Osteoblast (primary cell): Measurements from ENCODE around the gene DNAJB11. TPM values are rescaled to one million over a fixed set of nuclear protein-coding genes. Genes with fewer than 3 reads are reported as not detected.
A peak's percentile ranks its signal among the peaks of the same experiment; 100 is the strongest.

Experiments
- DNase-seq: peaks from one replicate; pipeline ENCODE4 v3.0.0; 2011; ENCODE audit warnings: low spot score, mixed read lengths; ENCODE audit not compliant: insufficient read length; ENCODE audit errors: missing footprints
- H2AFZ ChIP-seq: 2 replicates; pipeline ENCODE4 v1.6.0; 2011; ENCODE audit warnings: mild to moderate bottlenecking, low read length
- H3K27ac ChIP-seq: 2 replicates; pipeline ENCODE4 v1.5.1; 2011; ENCODE audit warnings: mild to moderate bottlenecking, low read depth, low read length, moderate library complexity
- H3K27me3 ChIP-seq: 2 replicates; pipeline ENCODE4 v1.6.0; 2012; ENCODE audit warnings: mild to moderate bottlenecking, control low read depth, inconsistent platforms, low read length, moderate library complexity; ENCODE audit not compliant: insufficient read depth
- H3K36me3 ChIP-seq: 2 replicates; pipeline ENCODE4 v1.5.1; 2011; ENCODE audit warnings: mild to moderate bottlenecking, low read length, control low read depth, moderate library complexity; ENCODE audit not compliant: insufficient read depth
- H3K4me1 ChIP-seq: 2 replicates; pipeline ENCODE4 v1.5.1; 2011; ENCODE audit warnings: mild to moderate bottlenecking, low read length, control low read depth, moderate library complexity; ENCODE audit not compliant: insufficient read depth
- H3K4me2 ChIP-seq: 2 replicates; pipeline ENCODE4 v1.6.0; 2011; ENCODE audit warnings: mild to moderate bottlenecking, low read length; ENCODE audit not compliant: insufficient read depth
- H3K4me3 ChIP-seq: fragments of 200-600 bp; sonication (generic); 3 replicates; pipeline ENCODE4 v1.5.1; 2012; ENCODE audit warnings: mild to moderate bottlenecking, low read length, inconsistent platforms; ENCODE audit not compliant: insufficient read depth
- H3K79me2 ChIP-seq: 2 replicates; pipeline ENCODE4 v1.6.0; 2012; ENCODE audit warnings: mild to moderate bottlenecking, low read length, control low read depth, inconsistent platforms; ENCODE audit not compliant: insufficient read depth
- H3K9me3 ChIP-seq: 2 replicates; pipeline ENCODE4 v1.5.1; 2011; ENCODE audit warnings: low read depth, low read length, control low read depth
- H4K20me1 ChIP-seq: 2 replicates; pipeline ENCODE4 v1.6.0; 2012; ENCODE audit warnings: mild to moderate bottlenecking, low read length, control low read depth; ENCODE audit not compliant: insufficient read depth
- CTCF ChIP-seq: IDR thresholded peaks from 2 replicates; pipeline ENCODE4 v1.5.1; 2011; ENCODE audit warnings: mild to moderate bottlenecking, low read depth, low read length, moderate library complexity; ENCODE audit errors: extremely low read depth
- total RNA-seq: library from RNA; depleted of rRNA; stranded (reverse); fragments of >200 nt; gene quantifications from 2 replicates; pipeline ENCODE4 v1.2.3, GENCODE V29; 2012

The DNAJB11 gene
- total RNA-seq, 1 donor: 35.8 TPM

- peak; percentile 89 for DNase-seq
- no peaks in the 10 kb centered on the region for H4K20me1 ChIP-seq
- no peak overlapping the region for H3K4me3 ChIP-seq
- no peak overlapping the region for H3K27ac ChIP-seq
- peaks cover 26% of the 10 kb centered on the region for H3K27me3 ChIP-seq
- H3K4me1 ChIP-seq: peaks cover 6% of the 10 kb centered on the region
- H3K36me3 ChIP-seq: no peaks in the 10 kb centered on the region
- H3K4me2 ChIP-seq: no peak overlapping the region
- no peaks in the 10 kb centered on the region for H3K79me2 ChIP-seq
- H3K9me3 ChIP-seq: no peaks in the 10 kb centered on the region
- H2AFZ ChIP-seq: no peak overlapping the region
- peak; percentile 99 for TF ChIP-seq CTCF
These were observed 44.3 kb downstream of the DNAJB11 start for GRCh38 chr3:186614597-186615483.

- no peaks in the 10 kb centered on the region for H3K9me3 ChIP-seq
- no peaks in the 10 kb centered on the region for H3K79me2 ChIP-seq
- H4K20me1 ChIP-seq: no peaks in the 10 kb centered on the region
- no peak for DNase-seq
- no peak overlapping the region for H2AFZ ChIP-seq
- no peaks in the 10 kb centered on the region for H3K36me3 ChIP-seq
- no peak overlapping the region for H3K27ac ChIP-seq
- no peak overlapping the region for H3K4me2 ChIP-seq
- TF ChIP-seq CTCF: no peak
- H3K27me3 ChIP-seq: peaks cover 30% of the 10 kb centered on the region
- no peak overlapping the region for H3K4me3 ChIP-seq
- H3K4me1 ChIP-seq: peaks cover 6% of the 10 kb centered on the region
These were observed 45.7 kb downstream of the DNAJB11 start for GRCh38 chr3:186616299-186616617.

GRCh38 chr3:186617036-186617946 is 46.8 kb downstream of the DNAJB11 start:
- Histone ChIP-seq H3K79me2 (no peaks in the 10 kb centered on the region), H3K27ac (no peak overlapping the region), H3K36me3 (no peaks in the 10 kb centered on the region), H3K4me2 (peak overlapping the region; percentile 79), H3K9me3 (no peaks in the 10 kb centered on the region), H3K27me3 (peaks cover 30% of the 10 kb centered on the region), H4K20me1 (no peaks in the 10 kb centered on the region), H3K4me1 (peaks cover 6% of the 10 kb centered on the region), H3K4me3 (peak overlapping the region; percentile 59), H2AFZ (peak overlapping the region; percentile 86)
- peak; percentile 93 for DNase-seq
- peak; percentile 95 for TF ChIP-seq CTCF
